ENCODE results near the gene PLCB3.
"Not testable (repeated sequence)": the region's sequence is repeated elsewhere in the genome, so short reads cannot be mapped to it uniquely, and the experiment has no call there.

DNA sequence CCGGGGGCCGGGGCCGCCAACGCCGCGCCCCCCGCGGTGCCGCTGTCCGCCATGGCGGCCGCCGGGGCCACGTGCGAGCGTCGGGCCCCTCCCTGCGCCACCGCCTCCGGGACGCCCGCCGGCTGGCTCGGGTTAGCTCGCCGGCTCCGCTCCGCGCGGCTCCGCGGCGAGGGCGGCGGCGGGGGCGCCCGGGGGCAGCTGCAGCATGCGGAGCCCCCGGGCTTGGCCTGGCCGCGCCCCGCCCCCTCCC is 4.8 kb upstream of the PLCB3 start:
- TF ChIP-seq, protein P1, sequence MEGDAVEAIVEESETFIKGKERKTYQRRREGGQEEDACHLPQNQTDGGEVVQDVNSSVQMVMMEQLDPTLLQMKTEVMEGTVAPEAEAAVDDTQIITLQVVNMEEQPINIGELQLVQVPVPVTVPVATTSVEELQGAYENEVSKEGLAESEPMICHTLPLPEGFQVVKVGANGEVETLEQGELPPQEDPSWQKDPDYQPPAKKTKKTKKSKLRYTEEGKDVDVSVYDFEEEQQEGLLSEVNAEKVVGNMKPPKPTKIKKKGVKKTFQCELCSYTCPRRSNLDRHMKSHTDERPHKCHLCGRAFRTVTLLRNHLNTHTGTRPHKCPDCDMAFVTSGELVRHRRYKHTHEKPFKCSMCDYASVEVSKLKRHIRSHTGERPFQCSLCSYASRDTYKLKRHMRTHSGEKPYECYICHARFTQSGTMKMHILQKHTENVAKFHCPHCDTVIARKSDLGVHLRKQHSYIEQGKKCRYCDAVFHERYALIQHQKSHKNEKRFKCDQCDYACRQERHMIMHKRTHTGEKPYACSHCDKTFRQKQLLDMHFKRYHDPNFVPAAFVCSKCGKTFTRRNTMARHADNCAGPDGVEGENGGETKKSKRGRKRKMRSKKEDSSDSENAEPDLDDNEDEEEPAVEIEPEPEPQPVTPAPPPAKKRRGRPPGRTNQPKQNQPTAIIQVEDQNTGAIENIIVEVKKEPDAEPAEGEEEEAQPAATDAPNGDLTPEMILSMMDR (IDR thresholded peaks at IDR 0.05; ENCODE audit: insufficient read depth, low read length, poor library complexity, severe bottlenecking) = not testable (repeated sequence)
- not testable (repeated sequence) for TF ChIP-seq EZH2phosphoT487 (conservative IDR thresholded peaks at IDR 0.05; ENCODE audit: low read length)
